ENCODE results near the gene C1orf35. TPM values are rescaled to one million over a fixed set of nuclear protein-coding genes. Genes with fewer than 3 reads are reported as not detected.

C1orf35 gene
- total RNA-seq, 1 experiment from 2014 or later = 31.0 TPM

DNA sequence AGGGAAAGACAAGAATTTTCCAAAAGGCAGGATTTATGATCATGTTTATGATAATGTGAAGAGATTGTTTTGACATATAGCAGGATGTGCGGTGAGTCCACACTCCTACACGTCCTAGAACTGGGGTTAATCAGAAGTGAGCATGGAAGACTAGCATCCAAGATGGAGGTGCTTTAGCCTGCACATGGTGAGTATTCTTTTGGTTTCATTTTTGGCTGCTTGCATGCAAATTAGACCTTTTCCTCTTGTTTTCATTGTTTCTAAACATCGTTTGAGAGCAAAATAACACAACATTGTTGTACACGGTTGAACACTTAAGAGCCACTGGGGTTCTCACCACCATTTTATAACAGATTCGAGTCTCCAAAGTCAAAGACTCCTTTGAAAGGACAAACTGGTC, 22.1 kb upstream of the C1orf35 start:
- Mint-ChIP-seq H3K27ac (no peak overlapping the region), H3K36me3 (ENCODE audit: insufficient read depth in 1 of 3, low read depth in 3 of 3) (no peaks in the 10 kb centered on the region), H3K4me3 (no peak overlapping the region), H3K9me3 (peaks cover under 1 to 4% of the 10 kb centered on the region in 2 experiments; a peak in 2 of 5 replicates), H3K27me3 (ENCODE audit: low read depth) (peaks cover 82% of the 10 kb centered on the region), H3K4me1 (0 out of 4 replicates have a peak, but pooled peaks cover 0 to 3% of the 10 kb centered on the region in 2 experiments)
- no peak overlapping the region for H4K91ac ChIP-seq (ENCODE audit: insufficient read length, low read depth, low read length)
- no peak overlapping the region for H2BK20ac ChIP-seq (ENCODE audit: low read depth, low read length, poor library complexity, severe bottlenecking)
- no peak overlapping the region for H2BK5ac ChIP-seq (ENCODE audit: insufficient read length, low read length)
- H3K4ac ChIP-seq (ENCODE audit: low read depth, low read length) = no peak overlapping the region
- H3K27me3 ChIP-seq (ENCODE audit: insufficient read depth, low read length) = peaks cover 2% of the 10 kb centered on the region; the same call in 1 of the 2 replicates
- no peak overlapping the region for H3T11ph ChIP-seq (ENCODE audit: low read length)
- no peak overlapping the region for H2AK5ac ChIP-seq (ENCODE audit: insufficient read length, low read length)
- no peak overlapping the region for H3K27ac ChIP-seq (ENCODE audit: insufficient read length, low read depth, low read length)
- H2BK15ac ChIP-seq (ENCODE audit: low read depth, low read length) = no peak overlapping the region
- no peaks in the 10 kb centered on the region for H4K20me1 ChIP-seq (ENCODE audit: control insufficient read depth, insufficient read depth, insufficient read length)
- no peak overlapping the region for H2BK120ac ChIP-seq (ENCODE audit: low read depth, low read length, poor library complexity, severe bottlenecking)
- no peaks in the 10 kb centered on the region for H3K9me3 ChIP-seq (ENCODE audit: control insufficient read depth, low read depth, low read length)
- TF ChIP-seq, protein P1, sequence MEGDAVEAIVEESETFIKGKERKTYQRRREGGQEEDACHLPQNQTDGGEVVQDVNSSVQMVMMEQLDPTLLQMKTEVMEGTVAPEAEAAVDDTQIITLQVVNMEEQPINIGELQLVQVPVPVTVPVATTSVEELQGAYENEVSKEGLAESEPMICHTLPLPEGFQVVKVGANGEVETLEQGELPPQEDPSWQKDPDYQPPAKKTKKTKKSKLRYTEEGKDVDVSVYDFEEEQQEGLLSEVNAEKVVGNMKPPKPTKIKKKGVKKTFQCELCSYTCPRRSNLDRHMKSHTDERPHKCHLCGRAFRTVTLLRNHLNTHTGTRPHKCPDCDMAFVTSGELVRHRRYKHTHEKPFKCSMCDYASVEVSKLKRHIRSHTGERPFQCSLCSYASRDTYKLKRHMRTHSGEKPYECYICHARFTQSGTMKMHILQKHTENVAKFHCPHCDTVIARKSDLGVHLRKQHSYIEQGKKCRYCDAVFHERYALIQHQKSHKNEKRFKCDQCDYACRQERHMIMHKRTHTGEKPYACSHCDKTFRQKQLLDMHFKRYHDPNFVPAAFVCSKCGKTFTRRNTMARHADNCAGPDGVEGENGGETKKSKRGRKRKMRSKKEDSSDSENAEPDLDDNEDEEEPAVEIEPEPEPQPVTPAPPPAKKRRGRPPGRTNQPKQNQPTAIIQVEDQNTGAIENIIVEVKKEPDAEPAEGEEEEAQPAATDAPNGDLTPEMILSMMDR (conservative IDR thresholded peaks at IDR 0.05) = no peak
- H3K9ac ChIP-seq (ENCODE audit: extremely low read depth, insufficient read length, low read length) = no peak overlapping the region
- no peak overlapping the region for H3K23ac ChIP-seq (ENCODE audit: insufficient read length, low read depth, low read length)
- no peaks in the 10 kb centered on the region for H3K79me1 ChIP-seq (ENCODE audit: insufficient read depth, low read depth, low read length, poor library complexity, severe bottlenecking)
- H3K18ac ChIP-seq (ENCODE audit: insufficient read length, low read depth, low read length) = no peak overlapping the region
- no peak overlapping the region for H3K56ac ChIP-seq (ENCODE audit: insufficient read length, low read depth, low read length)
- H3K79me2 ChIP-seq (ENCODE audit: insufficient read depth, low read length) = no peaks in the 10 kb centered on the region
- H4K5ac ChIP-seq (ENCODE audit: insufficient read length, low read depth, low read length) = no peak overlapping the region
- no peaks in the 10 kb centered on the region for H3K23me2 ChIP-seq (ENCODE audit: insufficient read length, low read depth, low read length, poor library complexity, severe bottlenecking)
- no peak overlapping the region for H2AFZ ChIP-seq (ENCODE audit: low read length)
- no peak overlapping the region for H3K4me2 ChIP-seq (ENCODE audit: insufficient read depth, insufficient read length, low read length)
- DNase-seq = no peak
- no peak overlapping the region for H3K14ac ChIP-seq (ENCODE audit: insufficient read depth, low read length)
- no peaks in the 10 kb centered on the region for H3K4me1 ChIP-seq (ENCODE audit: insufficient read depth, low read length)
- no peak overlapping the region for H2BK12ac ChIP-seq (ENCODE audit: insufficient read length, low read depth, low read length)
- no peak overlapping the region for H4K8ac ChIP-seq (replicated peaks; ENCODE audit: insufficient read length, low read depth, low read length)
- no CpG with 5 or more reads among the region's 5 CpGs for WGBS (ENCODE audit: extremely low coverage, insufficient read length, low lambda C conversion rate)
